GM21526 (cell line): Measurements from ENCODE around the gene CD4.

Experiments used
- ATAC-seq: cut with Tn5 transposase; IDR thresholded peaks from one replicate; pipeline ENCODE4 v1.9.1; 2021; ENCODE audit warnings: moderate library complexity; ENCODE audit not compliant: unreplicated experiment, low FRiP score

CD4 gene

GRCh38 chr12:6826734-6827436 lies 37.6 kb downstream of the CD4 start:
- no peak for ATAC-seq

- no peak for ATAC-seq
These were observed 38.1 kb downstream of the CD4 start for GRCh38 chr12:6827437-6827911.

- no peak for ATAC-seq
These were observed 38.9 kb downstream of the CD4 start, which contains the start of gene P3H3 for GRCh38 chr12:6827982-6828780. Gene P3H3 (plus strand): TSS chr12:6828407. CDS start chr12:6828441, 34 bp downstream.

GRCh38 chr12:6828781-6829535 lies 39.6 kb downstream of the CD4 start:
- no peak for ATAC-seq

- no peak for ATAC-seq
These were observed 40.4 kb downstream of the CD4 start for GRCh38 chr12:6829536-6830220.

GRCh38 chr12:6830286-6830890 lies 41.1 kb downstream of the CD4 start:
- ATAC-seq: no peak

GRCh38 chr12:6830999-6831398 lies 41.7 kb downstream of the CD4 start:
- ATAC-seq: no peak

- ATAC-seq: no peak
These were observed 42.2 kb downstream of the CD4 start for GRCh38 chr12:6831450-6831995.

- ATAC-seq: no peak
These were observed 42.8 kb downstream of the CD4 start for GRCh38 chr12:6832125-6832524.

- ATAC-seq: no peak
These were observed 44.0 kb downstream of the CD4 start for GRCh38 chr12:6833189-6833890.

- ATAC-seq: no peak
These were observed 44.9 kb downstream of the CD4 start for GRCh38 chr12:6834254-6834653.

GRCh38 chr12:6834873-6835272 lies 45.5 kb downstream of the CD4 start:
- ATAC-seq: no peak

GRCh38 chr12:6836851-6837250 lies 47.5 kb downstream of the CD4 start:
- no peak for ATAC-seq

GRCh38 chr12:6837370-6838060 lies 48.2 kb downstream of the CD4 start:
- no peak for ATAC-seq

- ATAC-seq: no peak
These were observed 49.5 kb downstream of the CD4 start for GRCh38 chr12:6838854-6839253.

- ATAC-seq: peak; percentile 78
These were observed 50.3 kb downstream of the CD4 start for GRCh38 chr12:6839482-6840201.

GRCh38 chr12:6840330-6840729 lies 51.0 kb downstream of the CD4 start:
- no peak for ATAC-seq
